Liver (tissue), 9 donors: Measurements from ENCODE around the gene PLAAT5. TPM values are rescaled to one million over a fixed set of nuclear protein-coding genes. Genes with fewer than 3 reads are reported as not detected.

ENCODE experiments used
- DNase-seq: peaks from one replicate; pipeline ENCODE4 v3.0.0-alpha.2; 2017; ENCODE audit warnings: low spot score
- H3K27ac ChIP-seq, 2 donors: one replicate each; pipeline ENCODE4 v1.7.0; 2013; ENCODE audit warnings: inconsistent platforms in 2 of 2, low read length in 2 of 2, control low read depth in 1 of 2, low read depth in 1 of 2, mild to moderate bottlenecking in 1 of 2
- H3K27me3 ChIP-seq, 4 donors: one replicate each; pipeline versions ENCODE4 v1.6.1 to v1.7.0; 2013; ENCODE audit warnings: low read length in 3 of 4, inconsistent platforms in 1 of 4, mild to moderate bottlenecking in 1 of 4, moderate library complexity in 1 of 4; ENCODE audit not compliant: control insufficient read depth in 4 of 4, insufficient read depth in 4 of 4
- H3K36me3 ChIP-seq, 4 donors: one replicate each; pipeline versions ENCODE4 v1.6.1 to v1.7.0; 2013; ENCODE audit warnings: low read length in 3 of 4, mild to moderate bottlenecking in 3 of 4, low read depth in 1 of 4, moderate library complexity in 1 of 4; ENCODE audit not compliant: control insufficient read depth in 4 of 4, insufficient read depth in 3 of 4
- H3K4me1 ChIP-seq, 4 donors: one replicate each; pipeline versions ENCODE4 v1.6.1 to v1.7.0; 2013; ENCODE audit warnings: low read length in 3 of 4, mild to moderate bottlenecking in 3 of 4, moderate library complexity in 1 of 4; ENCODE audit not compliant: control insufficient read depth in 4 of 4, insufficient read depth in 4 of 4
- H3K4me3 ChIP-seq, 3 donors: one replicate each; pipeline versions ENCODE4 v1.6.1 to v1.7.0; 2013; ENCODE audit warnings: low read length in 3 of 3, control low read depth in 1 of 3, low read depth in 1 of 3, mild to moderate bottlenecking in 1 of 3
- H3K9ac ChIP-seq, 2 donors: one replicate each; pipeline ENCODE4 v1.7.0; 2013; ENCODE audit warnings: low read length in 2 of 2, mild to moderate bottlenecking in 2 of 2, moderate library complexity in 2 of 2, control low read depth in 1 of 2, low read depth in 1 of 2
- H3K9me3 ChIP-seq, 4 donors: one replicate each; pipeline versions ENCODE4 v1.6.1 to v1.7.0; 2013; ENCODE audit warnings: low read length in 3 of 4; ENCODE audit not compliant: control insufficient read depth in 4 of 4
- EGR1 ChIP-seq, 2 donors: IDR thresholded peaks; 2 replicates each; pipeline ENCODE4 v1.6.1; 2016 to 2018; ENCODE audit warnings: antibody characterized with exemption in 2 of 2, low read depth in 2 of 2
- FOXA1 ChIP-seq: IDR thresholded peaks from 2 replicates; pipeline ENCODE4 v1.6.1; 2016; ENCODE audit warnings: antibody characterized with exemption
- FOXA2 ChIP-seq: IDR thresholded peaks from 2 replicates; pipeline ENCODE4 v1.6.1; 2016; ENCODE audit warnings: antibody characterized with exemption
- GABPA ChIP-seq, 2 donors: IDR thresholded peaks in 1 of 2; conservative IDR thresholded peaks in 1 of 2; 2 replicates each; pipeline ENCODE4 v1.6.1; 2016; ENCODE audit warnings: antibody characterized with exemption in 2 of 2, mild to moderate bottlenecking in 1 of 2, moderate library complexity in 1 of 2
- HNF4A ChIP-seq, 2 donors: conservative IDR thresholded peaks; 2 replicates each; pipeline ENCODE4 v1.6.1; 2016; ENCODE audit warnings: antibody characterized with exemption in 2 of 2, mild to moderate bottlenecking in 2 of 2
- HNF4G ChIP-seq: IDR thresholded peaks from 2 replicates; pipeline ENCODE4 v1.6.1; 2016; ENCODE audit warnings: antibody characterized with exemption
- JUND ChIP-seq, 2 donors: IDR thresholded peaks; 2 replicates each; pipeline ENCODE4 v1.6.1; 2016; ENCODE audit warnings: antibody characterized with exemption in 2 of 2
- NR2F2 ChIP-seq: IDR thresholded peaks from 2 replicates; pipeline ENCODE4 v1.6.1; 2016; ENCODE audit warnings: antibody characterized with exemption
- RAD21 ChIP-seq, 2 donors: IDR thresholded peaks; 2 replicates each; pipeline ENCODE4 v1.6.1; 2016; ENCODE audit warnings: antibody characterized with exemption in 2 of 2, mild to moderate bottlenecking in 2 of 2
- RXRA ChIP-seq, 2 donors: IDR thresholded peaks; 2 replicates each; pipeline ENCODE4 v1.6.1; 2017 to 2018; ENCODE audit warnings: antibody characterized with exemption in 2 of 2, mild to moderate bottlenecking in 1 of 2
- SP1 ChIP-seq: IDR thresholded peaks from 2 replicates; pipeline ENCODE4 v1.6.1; 2018; ENCODE audit warnings: antibody characterized with exemption, mild to moderate bottlenecking
- TAF1 ChIP-seq: conservative IDR thresholded peaks from 2 replicates; pipeline ENCODE4 v1.6.1; 2016; ENCODE audit warnings: antibody characterized with exemption, mild to moderate bottlenecking
- YY1 ChIP-seq: IDR thresholded peaks from 2 replicates; pipeline ENCODE4 v1.6.1; 2016; ENCODE audit warnings: antibody characterized with exemption, mild to moderate bottlenecking
- WGBS: extraction: QIAGEN DNeasy Blood & Tissue Kit; methylation state at CpG from one replicate; pipeline ENCODE4 v1.1.7; 2013; 5-methylcytosine and 5-hydroxymethylcytosine counted together
- polyA plus RNA-seq, 2 donors: library from polyadenylated mRNA; stranded (reverse) in 1 of 2; unstranded in 1 of 2; fragments of 200-250 nt in 1 of 2; fragments of >200 nt in 1 of 2; fragmentation: Nextera tagmentation in 1 of 2; extraction: Ambion mirVana in 1 of 2; gene quantifications; one replicate each; pipeline versions ENCODE4 v1.2.1 to v1.2.3, GENCODE V29; 2013 to 2015
- total RNA-seq, 2 donors: library from RNA; depleted of rRNA; stranded (reverse); fragments of >200 nt; gene quantifications; one replicate each; pipeline ENCODE4 v1.2.3, GENCODE V29; 2014
- TF ChIP-seq, protein P1 (sequence below): IDR thresholded peaks from 2 replicates; pipeline ENCODE4 v1.6.1; 2016; ENCODE audit warnings: antibody characterized with exemption
- TF ChIP-seq, protein P2 (sequence below): fragments of 150-350 bp; IDR thresholded peaks from 2 replicates; pipeline ENCODE4 v1.5.1; 2017; ENCODE audit warnings: improper control_type of control experiment, low read depth, low read length; ENCODE audit not compliant: missing input control
- TF ChIP-seq, protein P3 (sequence below): IDR thresholded peaks from 2 replicates; pipeline ENCODE4 v1.6.1; 2016; ENCODE audit warnings: antibody characterized with exemption
- TF ChIP-seq, protein P4 (sequence below): IDR thresholded peaks from 2 replicates; pipeline ENCODE4 v1.6.1; 2016; ENCODE audit warnings: antibody characterized with exemption
- TF ChIP-seq, protein P5 (sequence below): IDR thresholded peaks from 2 replicates; pipeline ENCODE4 v1.6.1; 2016; ENCODE audit warnings: antibody characterized with exemption, mild to moderate bottlenecking
- donor health status: healthy.
- donor health status: healthy.
- donor health status: healthy.
- donor health status: healthy.
- donor health status: healthy.

PLAAT5 gene
- total and polyA plus RNA-seq, 4 donors = 0.03 to 1.4 TPM; not detected in 2

DNA sequence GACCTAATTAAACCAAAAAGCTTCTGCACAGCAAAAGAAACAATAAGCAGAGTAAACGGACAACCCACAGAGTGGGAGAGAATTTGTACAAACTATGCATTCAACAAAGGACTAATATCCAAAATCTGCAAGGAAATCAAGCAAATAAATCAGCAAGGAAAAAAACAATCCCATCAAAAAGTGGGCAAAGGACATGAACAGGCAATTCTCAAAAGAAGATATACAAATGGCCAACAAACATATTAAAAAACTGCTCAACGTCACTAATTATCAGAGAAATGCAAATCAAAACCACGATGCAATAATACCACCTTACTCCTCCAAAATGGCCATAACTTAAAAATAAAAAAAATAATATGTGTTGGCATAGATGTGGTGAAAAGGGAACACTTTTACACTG lies 5.2 kb downstream of the PLAAT5 start:
- no peak for DNase-seq
- no peaks in the 10 kb centered on the region for H3K9me3 ChIP-seq
- no peaks in the 10 kb centered on the region for H3K36me3 ChIP-seq
- H3K4me3 ChIP-seq = no peak overlapping the region
- H3K4me1 ChIP-seq = peaks cover 0 to 2% (median 1%) of the 10 kb centered on the region in 4 donors
- H3K27me3 ChIP-seq = no peaks in the 10 kb centered on the region
- TF ChIP-seq EGR1 (IDR thresholded peaks at IDR 0.05; ENCODE audit: low read depth in 2 of 2) = no peak
- TF ChIP-seq TAF1 = no peak
- no peak overlapping the region for H3K9ac ChIP-seq
- H3K27ac ChIP-seq = no peak overlapping the region
- WGBS = 76% methylated on average over 3 of the region's 3 CpGs

DNA sequence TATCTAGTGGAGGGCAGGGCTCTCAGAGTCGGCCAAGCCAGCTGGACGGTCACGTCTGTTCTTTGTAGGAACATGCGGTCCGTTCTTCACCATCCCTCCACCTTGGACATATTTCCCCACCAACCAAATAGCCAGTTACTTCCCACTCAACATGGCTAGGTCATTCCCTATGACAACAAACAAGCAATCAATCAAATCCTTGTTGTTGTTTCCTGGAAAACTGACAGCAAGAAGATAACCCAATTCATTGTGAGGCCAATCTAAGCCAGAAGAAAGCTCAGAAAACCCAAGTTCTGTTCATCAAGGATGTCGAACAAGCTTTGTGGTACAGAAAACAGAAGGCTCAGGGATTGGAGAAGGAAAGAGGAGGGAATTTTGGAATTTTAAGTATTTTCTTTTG lies 10.9 kb downstream of the PLAAT5 start:
- WGBS = 93% methylated on average over 6 of the region's 6 CpGs
- H3K36me3 ChIP-seq = no peaks in the 10 kb centered on the region
- H3K27me3 ChIP-seq = no peaks in the 10 kb centered on the region
- no peak overlapping the region for H3K9ac ChIP-seq
- TF ChIP-seq, protein P1, sequence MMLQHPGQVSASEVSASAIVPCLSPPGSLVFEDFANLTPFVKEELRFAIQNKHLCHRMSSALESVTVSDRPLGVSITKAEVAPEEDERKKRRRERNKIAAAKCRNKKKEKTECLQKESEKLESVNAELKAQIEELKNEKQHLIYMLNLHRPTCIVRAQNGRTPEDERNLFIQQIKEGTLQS = no peak
- TF ChIP-seq EGR1 (IDR thresholded peaks at IDR 0.05; ENCODE audit: low read depth in 2 of 2) (no peak), JUND (IDR thresholded peaks at IDR 0.05) (no peak)
- H3K9me3 ChIP-seq = peaks cover 0 to 3% (median 0%) of the 10 kb centered on the region in 4 donors
- no peak for DNase-seq
- H3K4me3 ChIP-seq = no peak overlapping the region
- peaks cover 0 to 3% (median 0%) of the 10 kb centered on the region in 4 donors for H3K4me1 ChIP-seq
- no peak overlapping the region for H3K27ac ChIP-seq

DNA sequence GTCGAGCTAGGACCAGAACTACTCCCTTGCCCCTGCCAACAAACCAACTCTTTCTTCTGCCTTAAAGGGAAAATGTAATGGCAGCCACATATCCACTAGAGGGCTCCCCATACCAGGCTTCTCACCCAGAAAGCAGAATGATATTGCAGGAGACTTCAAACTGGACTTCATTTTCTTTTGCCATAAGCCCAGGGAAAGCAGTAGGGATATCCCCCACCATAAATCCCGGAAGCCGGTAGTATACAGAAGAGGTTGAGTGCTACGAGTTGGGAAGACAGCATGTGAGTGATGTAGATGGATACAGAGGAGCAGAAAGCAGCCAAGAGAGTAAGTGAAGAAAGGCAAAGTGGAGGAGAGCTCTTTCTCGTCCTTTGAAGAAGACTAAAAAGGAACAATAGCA lies 12.1 kb downstream of the PLAAT5 start:
- H3K4me3 ChIP-seq = no peak overlapping the region
- no peaks in the 10 kb centered on the region for H3K36me3 ChIP-seq
- DNase-seq = peak; percentile 44
- peaks cover 0 to 3% (median 0%) of the 10 kb centered on the region in 4 donors for H3K9me3 ChIP-seq
- no peaks in the 10 kb centered on the region for H3K27me3 ChIP-seq
- peaks cover 0 to 3% (median 0%) of the 10 kb centered on the region in 4 donors for H3K4me1 ChIP-seq
- no peak overlapping the region for H3K9ac ChIP-seq
- no peak overlapping the region for H3K27ac ChIP-seq
- TF ChIP-seq FOXA1 (no peak), RXRA (IDR thresholded peaks at IDR 0.05) (peak in 1 of 2 donors; percentile 26), GABPA (IDR thresholded peaks at IDR 0.05 in 1 of 2, conservative IDR thresholded peaks at IDR 0.05 in 1 of 2) (no peak), FOXA2 (no peak), TAF1 (no peak), HNF4A (conservative IDR thresholded peaks at IDR 0.05) (no peak), RAD21 (IDR thresholded peaks at IDR 0.05) (peak; percentile 100), SP1 (no peak), YY1 (peak; percentile 33), HNF4G (no peak), JUND (IDR thresholded peaks at IDR 0.05) (no peak), EGR1 (IDR thresholded peaks at IDR 0.05; ENCODE audit: low read depth in 2 of 2) (no peak), NR2F2 (no peak)
- TF ChIP-seq, protein P2, sequence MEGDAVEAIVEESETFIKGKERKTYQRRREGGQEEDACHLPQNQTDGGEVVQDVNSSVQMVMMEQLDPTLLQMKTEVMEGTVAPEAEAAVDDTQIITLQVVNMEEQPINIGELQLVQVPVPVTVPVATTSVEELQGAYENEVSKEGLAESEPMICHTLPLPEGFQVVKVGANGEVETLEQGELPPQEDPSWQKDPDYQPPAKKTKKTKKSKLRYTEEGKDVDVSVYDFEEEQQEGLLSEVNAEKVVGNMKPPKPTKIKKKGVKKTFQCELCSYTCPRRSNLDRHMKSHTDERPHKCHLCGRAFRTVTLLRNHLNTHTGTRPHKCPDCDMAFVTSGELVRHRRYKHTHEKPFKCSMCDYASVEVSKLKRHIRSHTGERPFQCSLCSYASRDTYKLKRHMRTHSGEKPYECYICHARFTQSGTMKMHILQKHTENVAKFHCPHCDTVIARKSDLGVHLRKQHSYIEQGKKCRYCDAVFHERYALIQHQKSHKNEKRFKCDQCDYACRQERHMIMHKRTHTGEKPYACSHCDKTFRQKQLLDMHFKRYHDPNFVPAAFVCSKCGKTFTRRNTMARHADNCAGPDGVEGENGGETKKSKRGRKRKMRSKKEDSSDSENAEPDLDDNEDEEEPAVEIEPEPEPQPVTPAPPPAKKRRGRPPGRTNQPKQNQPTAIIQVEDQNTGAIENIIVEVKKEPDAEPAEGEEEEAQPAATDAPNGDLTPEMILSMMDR = peak; percentile 96
- TF ChIP-seq, protein P1 = no peak
- TF ChIP-seq, protein P3, sequence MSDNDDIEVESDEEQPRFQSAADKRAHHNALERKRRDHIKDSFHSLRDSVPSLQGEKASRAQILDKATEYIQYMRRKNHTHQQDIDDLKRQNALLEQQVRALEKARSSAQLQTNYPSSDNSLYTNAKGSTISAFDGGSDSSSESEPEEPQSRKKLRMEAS = no peak
- TF ChIP-seq, protein P4, sequence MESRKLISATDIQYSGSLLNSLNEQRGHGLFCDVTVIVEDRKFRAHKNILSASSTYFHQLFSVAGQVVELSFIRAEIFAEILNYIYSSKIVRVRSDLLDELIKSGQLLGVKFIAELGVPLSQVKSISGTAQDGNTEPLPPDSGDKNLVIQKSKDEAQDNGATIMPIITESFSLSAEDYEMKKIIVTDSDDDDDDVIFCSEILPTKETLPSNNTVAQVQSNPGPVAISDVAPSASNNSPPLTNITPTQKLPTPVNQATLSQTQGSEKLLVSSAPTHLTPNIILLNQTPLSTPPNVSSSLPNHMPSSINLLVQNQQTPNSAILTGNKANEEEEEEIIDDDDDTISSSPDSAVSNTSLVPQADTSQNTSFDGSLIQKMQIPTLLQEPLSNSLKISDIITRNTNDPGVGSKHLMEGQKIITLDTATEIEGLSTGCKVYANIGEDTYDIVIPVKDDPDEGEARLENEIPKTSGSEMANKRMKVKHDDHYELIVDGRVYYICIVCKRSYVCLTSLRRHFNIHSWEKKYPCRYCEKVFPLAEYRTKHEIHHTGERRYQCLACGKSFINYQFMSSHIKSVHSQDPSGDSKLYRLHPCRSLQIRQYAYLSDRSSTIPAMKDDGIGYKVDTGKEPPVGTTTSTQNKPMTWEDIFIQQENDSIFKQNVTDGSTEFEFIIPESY = no peak
- TF ChIP-seq, protein P5, sequence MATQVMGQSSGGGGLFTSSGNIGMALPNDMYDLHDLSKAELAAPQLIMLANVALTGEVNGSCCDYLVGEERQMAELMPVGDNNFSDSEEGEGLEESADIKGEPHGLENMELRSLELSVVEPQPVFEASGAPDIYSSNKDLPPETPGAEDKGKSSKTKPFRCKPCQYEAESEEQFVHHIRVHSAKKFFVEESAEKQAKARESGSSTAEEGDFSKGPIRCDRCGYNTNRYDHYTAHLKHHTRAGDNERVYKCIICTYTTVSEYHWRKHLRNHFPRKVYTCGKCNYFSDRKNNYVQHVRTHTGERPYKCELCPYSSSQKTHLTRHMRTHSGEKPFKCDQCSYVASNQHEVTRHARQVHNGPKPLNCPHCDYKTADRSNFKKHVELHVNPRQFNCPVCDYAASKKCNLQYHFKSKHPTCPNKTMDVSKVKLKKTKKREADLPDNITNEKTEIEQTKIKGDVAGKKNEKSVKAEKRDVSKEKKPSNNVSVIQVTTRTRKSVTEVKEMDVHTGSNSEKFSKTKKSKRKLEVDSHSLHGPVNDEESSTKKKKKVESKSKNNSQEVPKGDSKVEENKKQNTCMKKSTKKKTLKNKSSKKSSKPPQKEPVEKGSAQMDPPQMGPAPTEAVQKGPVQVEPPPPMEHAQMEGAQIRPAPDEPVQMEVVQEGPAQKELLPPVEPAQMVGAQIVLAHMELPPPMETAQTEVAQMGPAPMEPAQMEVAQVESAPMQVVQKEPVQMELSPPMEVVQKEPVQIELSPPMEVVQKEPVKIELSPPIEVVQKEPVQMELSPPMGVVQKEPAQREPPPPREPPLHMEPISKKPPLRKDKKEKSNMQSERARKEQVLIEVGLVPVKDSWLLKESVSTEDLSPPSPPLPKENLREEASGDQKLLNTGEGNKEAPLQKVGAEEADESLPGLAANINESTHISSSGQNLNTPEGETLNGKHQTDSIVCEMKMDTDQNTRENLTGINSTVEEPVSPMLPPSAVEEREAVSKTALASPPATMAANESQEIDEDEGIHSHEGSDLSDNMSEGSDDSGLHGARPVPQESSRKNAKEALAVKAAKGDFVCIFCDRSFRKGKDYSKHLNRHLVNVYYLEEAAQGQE = no peak
- 18% methylated on average over 5 of the region's 5 CpGs for WGBS
